ENCODE results near the gene MTTP.

DNA sequence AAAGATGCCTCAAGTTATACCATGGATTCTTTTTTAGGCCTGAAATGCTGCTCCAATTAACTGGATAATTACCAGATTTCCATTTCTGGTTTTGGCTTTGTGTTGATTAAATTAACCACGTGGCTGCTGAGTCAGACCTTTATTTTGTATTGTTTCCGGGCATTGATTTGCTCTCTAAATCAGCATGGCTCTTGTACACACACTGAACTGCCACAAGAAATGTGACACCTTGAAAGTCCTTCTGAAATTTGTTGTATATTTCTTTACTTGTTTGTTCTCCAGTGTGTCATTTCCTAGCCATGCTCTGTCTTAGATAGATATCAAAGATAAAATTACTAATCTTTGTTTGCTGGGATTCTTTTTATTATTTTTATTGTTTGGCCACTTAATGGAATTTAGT, 11.7 kb downstream of the MTTP start:
- TF ChIP-seq, protein P1, sequence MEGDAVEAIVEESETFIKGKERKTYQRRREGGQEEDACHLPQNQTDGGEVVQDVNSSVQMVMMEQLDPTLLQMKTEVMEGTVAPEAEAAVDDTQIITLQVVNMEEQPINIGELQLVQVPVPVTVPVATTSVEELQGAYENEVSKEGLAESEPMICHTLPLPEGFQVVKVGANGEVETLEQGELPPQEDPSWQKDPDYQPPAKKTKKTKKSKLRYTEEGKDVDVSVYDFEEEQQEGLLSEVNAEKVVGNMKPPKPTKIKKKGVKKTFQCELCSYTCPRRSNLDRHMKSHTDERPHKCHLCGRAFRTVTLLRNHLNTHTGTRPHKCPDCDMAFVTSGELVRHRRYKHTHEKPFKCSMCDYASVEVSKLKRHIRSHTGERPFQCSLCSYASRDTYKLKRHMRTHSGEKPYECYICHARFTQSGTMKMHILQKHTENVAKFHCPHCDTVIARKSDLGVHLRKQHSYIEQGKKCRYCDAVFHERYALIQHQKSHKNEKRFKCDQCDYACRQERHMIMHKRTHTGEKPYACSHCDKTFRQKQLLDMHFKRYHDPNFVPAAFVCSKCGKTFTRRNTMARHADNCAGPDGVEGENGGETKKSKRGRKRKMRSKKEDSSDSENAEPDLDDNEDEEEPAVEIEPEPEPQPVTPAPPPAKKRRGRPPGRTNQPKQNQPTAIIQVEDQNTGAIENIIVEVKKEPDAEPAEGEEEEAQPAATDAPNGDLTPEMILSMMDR (IDR thresholded peaks at IDR 0.05; ENCODE audit: low read length), result no peak
- TF ChIP-seq EZH2 (IDR thresholded peaks at IDR 0.05; ENCODE audit: borderline replicate concordance, low read length), result no peak

Measured in OCI-LY1 (cell line).